KMS-11 (cell line): ENCODE measurements around the gene PLXDC1.

ENCODE experiments used
- H2AFZ ChIP-seq: fragments of 200-600 bp; sonication (generic); 2 replicates; pipeline ENCODE4 v1.6.1; 2016; ENCODE audit warnings: antibody characterized with exemption, mixed run types, low read depth
- H3K27ac ChIP-seq: fragments of 200-600 bp; sonication (generic); 2 replicates; pipeline ENCODE4 v1.6.1; 2016; ENCODE audit warnings: mild to moderate bottlenecking, mixed run types
- H3K27me3 ChIP-seq: fragments of 200-600 bp; sonication (generic); 2 replicates; pipeline ENCODE4 v1.6.1; 2017; ENCODE audit warnings: mild to moderate bottlenecking, low read depth, mixed run types, moderate library complexity; ENCODE audit not compliant: insufficient read depth
- H3K36me3 ChIP-seq: fragments of 200-600 bp; sonication (generic); 2 replicates; pipeline ENCODE4 v1.6.1; 2017; ENCODE audit warnings: mild to moderate bottlenecking, mixed run types; ENCODE audit not compliant: insufficient read depth
- H3K4me1 ChIP-seq: fragments of 200-600 bp; sonication (generic); 2 replicates; pipeline ENCODE4 v1.6.1; 2016; ENCODE audit warnings: mild to moderate bottlenecking, low read depth, mixed run types; ENCODE audit not compliant: poor library complexity, severe bottlenecking
- H3K4me2 ChIP-seq: fragments of 200-600 bp; sonication (generic); 2 replicates; pipeline ENCODE4 v1.7.0; 2016; ENCODE audit warnings: mild to moderate bottlenecking, mixed run types
- H3K4me3 ChIP-seq: fragments of 200-600 bp; sonication (generic); IDR thresholded peaks from 2 replicates; pipeline ENCODE4 v1.6.1; 2017; ENCODE audit warnings: low read depth, low read length, mixed read lengths; ENCODE audit not compliant: insufficient read depth
- H3K79me2 ChIP-seq: fragments of 200-600 bp; sonication (generic); 2 replicates; pipeline ENCODE4 v1.6.1; 2016; ENCODE audit warnings: low read depth, mixed run types; ENCODE audit not compliant: insufficient read depth
- H3K9ac ChIP-seq: fragments of 200-600 bp; sonication (generic); 2 replicates; pipeline ENCODE4 v1.6.1; 2016; ENCODE audit warnings: mild to moderate bottlenecking, mixed run types
- H4K20me1 ChIP-seq: fragments of 200-600 bp; sonication (generic); 2 replicates; pipeline ENCODE4 v1.6.1; 2016; ENCODE audit warnings: mild to moderate bottlenecking, mixed run types; ENCODE audit not compliant: insufficient read depth
- TF ChIP-seq, protein P1 (sequence below): fragments of 200-600 bp; sonication (generic); conservative IDR thresholded peaks from 2 replicates; pipeline ENCODE4 v1.6.1; 2017; ENCODE audit warnings: low read depth, mild to moderate bottlenecking, antibody characterized with exemption, low read length, moderate library complexity, mixed read lengths

PLXDC1 gene

GRCh38 chr17:39198186-39198566 is 46.7 kb upstream of the PLXDC1 start:
- Histone ChIP-seq H3K9ac (no peak overlapping the region), H3K36me3 (peaks cover 18% of the 10 kb centered on the region; the same call in 1 of the 2 replicates), H3K27ac (no peak overlapping the region), H4K20me1 (no peaks in the 10 kb centered on the region), H2AFZ (peak overlapping the region; percentile 38), H3K79me2 (peaks cover 34% of the 10 kb centered on the region), H3K4me2 (peak overlapping the region; percentile 60; the same call in 1 of the 2 replicates), H3K27me3 (no peaks in the 10 kb centered on the region), H3K4me1 (peaks cover 49% of the 10 kb centered on the region), H3K4me3 (no peak overlapping the region)
- TF ChIP-seq, protein P1, sequence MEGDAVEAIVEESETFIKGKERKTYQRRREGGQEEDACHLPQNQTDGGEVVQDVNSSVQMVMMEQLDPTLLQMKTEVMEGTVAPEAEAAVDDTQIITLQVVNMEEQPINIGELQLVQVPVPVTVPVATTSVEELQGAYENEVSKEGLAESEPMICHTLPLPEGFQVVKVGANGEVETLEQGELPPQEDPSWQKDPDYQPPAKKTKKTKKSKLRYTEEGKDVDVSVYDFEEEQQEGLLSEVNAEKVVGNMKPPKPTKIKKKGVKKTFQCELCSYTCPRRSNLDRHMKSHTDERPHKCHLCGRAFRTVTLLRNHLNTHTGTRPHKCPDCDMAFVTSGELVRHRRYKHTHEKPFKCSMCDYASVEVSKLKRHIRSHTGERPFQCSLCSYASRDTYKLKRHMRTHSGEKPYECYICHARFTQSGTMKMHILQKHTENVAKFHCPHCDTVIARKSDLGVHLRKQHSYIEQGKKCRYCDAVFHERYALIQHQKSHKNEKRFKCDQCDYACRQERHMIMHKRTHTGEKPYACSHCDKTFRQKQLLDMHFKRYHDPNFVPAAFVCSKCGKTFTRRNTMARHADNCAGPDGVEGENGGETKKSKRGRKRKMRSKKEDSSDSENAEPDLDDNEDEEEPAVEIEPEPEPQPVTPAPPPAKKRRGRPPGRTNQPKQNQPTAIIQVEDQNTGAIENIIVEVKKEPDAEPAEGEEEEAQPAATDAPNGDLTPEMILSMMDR: no peak

DNA sequence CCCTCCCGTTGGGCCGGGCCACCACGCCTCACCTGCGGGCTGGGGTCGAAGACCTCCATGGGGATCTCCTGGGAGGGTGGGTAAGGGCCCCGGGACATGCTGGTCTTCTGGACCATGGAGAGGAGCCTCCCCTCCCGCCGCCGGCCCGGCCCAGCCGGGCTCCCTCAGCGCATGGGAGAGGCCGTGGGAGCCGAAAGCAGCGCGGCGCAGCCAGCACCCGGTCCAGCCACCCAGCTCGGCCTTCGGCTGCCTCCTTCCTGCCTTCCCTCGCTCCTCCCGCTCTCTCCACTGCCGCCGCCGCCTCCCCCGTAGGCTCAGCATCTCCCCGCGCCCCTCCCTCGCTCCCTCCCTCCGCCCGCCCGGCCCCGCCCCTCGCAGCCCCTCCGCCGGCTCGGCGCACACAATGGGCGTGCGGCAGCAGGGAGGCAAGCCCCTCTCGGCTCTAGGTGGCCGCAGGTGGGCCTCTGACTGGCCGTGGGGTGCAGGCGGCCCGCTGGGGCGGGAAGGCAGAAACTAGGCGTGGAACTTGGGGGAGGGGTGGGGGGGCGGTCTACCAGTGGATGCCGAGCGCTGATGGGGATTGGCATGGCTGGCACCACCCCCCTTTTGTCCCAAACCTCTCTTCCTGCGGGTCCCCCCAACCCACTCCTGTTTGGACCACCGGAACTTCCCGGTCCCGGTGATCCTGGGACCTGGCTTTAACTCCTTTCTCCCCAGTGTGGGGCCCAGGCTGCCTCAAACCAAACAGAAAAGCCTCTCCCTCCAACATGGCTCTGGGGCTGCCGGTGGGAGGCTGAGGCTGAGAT is 46.1 kb upstream of the PLXDC1 start, which contains the start of gene CACNB1:
Gene CACNB1, minus strand, starts transcription at position 290 of the 806 bp plus-strand sequence. Its CDS starts 174 bp downstream, at position 116.
- H3K4me1 ChIP-seq: peaks cover 45% of the 10 kb centered on the region
- H3K27me3 ChIP-seq: no peaks in the 10 kb centered on the region
- H4K20me1 ChIP-seq: no peaks in the 10 kb centered on the region
- TF ChIP-seq, protein P1: no peak
- H3K9ac ChIP-seq: peak within 1 kb of the TSS; percentile 46; the same call in 1 of the 2 replicates
- peak within 1 kb of the TSS; percentile 97 for H3K4me2 ChIP-seq
- peak within 1 kb of the TSS; percentile 38 for H2AFZ ChIP-seq
- peaks cover 14% of the 10 kb centered on the region; the same call in 1 of the 2 replicates for H3K36me3 ChIP-seq
- H3K4me3 ChIP-seq: no peak within 1 kb of the TSS
- peaks cover 29% of the 10 kb centered on the region for H3K79me2 ChIP-seq
- H3K27ac ChIP-seq: no peak within 1 kb of the TSS

- H3K4me1 ChIP-seq: peaks cover 39% of the 10 kb centered on the region
- H3K4me2 ChIP-seq: peak overlapping the region; percentile 51; the same call in 1 of the 2 replicates
- H3K27ac ChIP-seq: no peak overlapping the region
- peaks cover 7% of the 10 kb centered on the region; the same call in 1 of the 2 replicates for H3K36me3 ChIP-seq
- H2AFZ ChIP-seq: peak overlapping the region; percentile 38
- no peaks in the 10 kb centered on the region for H4K20me1 ChIP-seq
- H3K4me3 ChIP-seq: no peak overlapping the region
- no peaks in the 10 kb centered on the region for H3K27me3 ChIP-seq
- TF ChIP-seq, protein P1: no peak
- H3K9ac ChIP-seq: peak overlapping the region; percentile 46; the same call in 1 of the 2 replicates
- peaks cover 22% of the 10 kb centered on the region for H3K79me2 ChIP-seq
These were observed 45.4 kb upstream of the PLXDC1 start for GRCh38 chr17:39196808-39197291.

GRCh38 chr17:39196241-39196807 is 44.9 kb upstream of the PLXDC1 start:
- peak overlapping the region; percentile 1; the same call in 1 of the 2 replicates for H3K9ac ChIP-seq

More at GRCh38 chr17:39196241-39196807, 44.9 kb upstream of the PLXDC1 start:
- Histone ChIP-seq H3K27ac (peak overlapping the region; percentile 25; the same call in 1 of the 2 replicates), H2AFZ (no peak overlapping the region), H3K4me1 (peaks cover 33% of the 10 kb centered on the region), H3K4me3 (no peak overlapping the region), H3K27me3 (no peaks in the 10 kb centered on the region), H3K36me3 (peaks cover 2% of the 10 kb centered on the region; the same call in 1 of the 2 replicates), H3K4me2 (peak overlapping the region; percentile 97), H4K20me1 (no peaks in the 10 kb centered on the region), H3K79me2 (peaks cover 17% of the 10 kb centered on the region)
- TF ChIP-seq, protein P1: no peak
